SK-N-SH (cell line): ENCODE data around the gene GPR179. TPM values are rescaled to one million over a fixed set of nuclear protein-coding genes. Genes with fewer than 3 reads are reported as not detected.

Experiments
- CTCF ChIA-PET: fragments of 300-600, 350-600 bp; formaldehyde crosslinking; extraction: SDS; loops from one replicate; lab custom pipeline; 2021; lab: Yijun Ruan, JAX
- POLR2A ChIA-PET: fragments of 350-600 bp; sonication (Branson Sonifier 250); formaldehyde crosslinking; extraction: SDS; loops from one replicate; lab custom pipeline; 2020; ENCODE audit warnings: antibody characterized with exemption, inconsistent platforms; lab: Yijun Ruan, JAX
- DNase-seq: peaks from one replicate; pipeline ENCODE4 v3.0.0; 2012
- H2AFZ ChIP-seq: fragments of 200-600 bp; sonication (generic); 2 replicates; pipeline ENCODE4 v1.8.1; 2016; ENCODE audit warnings: antibody characterized with exemption, mild to moderate bottlenecking, low read depth
- H3F3A ChIP-seq: fragments of 200-600 bp; sonication (generic); replicated peaks from 2 replicates; pipeline ENCODE3; 2016; ENCODE audit warnings: antibody characterized with exemption, mild to moderate bottlenecking; ENCODE audit not compliant: insufficient read depth
- H3K27ac ChIP-seq, 2 experiments: fragments of 200-500 bp in 1 of 2; fragments of 200-600 bp in 1 of 2; sonication (Bioruptor generic) in 1 of 2; sonication (generic), shearing (Covaris generic) in 1 of 2; 2 replicates each; pipeline versions ENCODE4 v1.5.1 to v1.6.1; 2014 to 2016; ENCODE audit warnings: low read depth in 2 of 2, inconsistent platforms in 1 of 2, low read length in 1 of 2, mild to moderate bottlenecking in 1 of 2, mixed read lengths in 1 of 2
- H3K27me3 ChIP-seq: fragments of 200-600 bp; sonication (generic), shearing (Covaris generic); 2 replicates; pipeline ENCODE4 v1.6.1; 2016; ENCODE audit warnings: mixed run types; ENCODE audit not compliant: insufficient read depth
- H3K36me3 ChIP-seq, 2 experiments: fragments of 200-500 bp in 1 of 2; fragments of 200-600 bp in 1 of 2; sonication (Bioruptor generic) in 1 of 2; sonication (generic) in 1 of 2; replicated peaks in 1 of 2; 2 replicates each; pipeline versions ENCODE3 to v1.5.1; 2014 to 2016; ENCODE audit warnings: low read length in 1 of 2, mild to moderate bottlenecking in 1 of 2; ENCODE audit not compliant: insufficient read depth in 2 of 2, control insufficient read depth in 1 of 2
- H3K4me1 ChIP-seq, 2 experiments: fragments of 200-500 bp in 1 of 2; fragments of 200-600 bp in 1 of 2; sonication (Bioruptor generic) in 1 of 2; sonication (generic), shearing (Covaris generic) in 1 of 2; 2 replicates each; pipeline versions ENCODE4 v1.5.1 to v1.6.1; 2014 to 2016; ENCODE audit warnings: low read depth in 1 of 2, low read length in 1 of 2, mixed run types in 1 of 2; ENCODE audit not compliant: insufficient read depth in 2 of 2, control insufficient read depth in 1 of 2
- H3K4me2 ChIP-seq: fragments of 200-600 bp; sonication (generic), shearing (Covaris generic); 2 replicates; pipeline ENCODE4 v1.6.1; 2017; ENCODE audit warnings: mixed run types
- H3K4me3 ChIP-seq, 2 experiments: fragments of 200-500 bp in 1 of 2; fragments of 200-600 bp in 1 of 2; sonication (Bioruptor generic) in 1 of 2; sonication (generic), shearing (Covaris generic) in 1 of 2; 2 replicates each; pipeline versions ENCODE4 v1.5.1 to v1.8.1; 2014 to 2016; ENCODE audit warnings: low read depth in 2 of 2, inconsistent platforms in 1 of 2, low read length in 1 of 2, mild to moderate bottlenecking in 1 of 2, mixed read lengths in 1 of 2, moderate library complexity in 1 of 2
- H3K79me2 ChIP-seq: fragments of 200-600 bp; sonication (generic); 2 replicates; pipeline ENCODE4 v1.8.1; 2017; ENCODE audit warnings: mild to moderate bottlenecking; ENCODE audit not compliant: insufficient read depth
- H3K9ac ChIP-seq: fragments of 200-600 bp; sonication (generic); 2 replicates; pipeline ENCODE4 v1.6.1; 2017; ENCODE audit warnings: mixed run types
- H3K9me2 ChIP-seq: fragments of 200-600 bp; sonication (generic); 2 replicates; pipeline ENCODE4 v1.6.1; 2017; ENCODE audit warnings: mixed run types
- H3K9me3 ChIP-seq: fragments of 200-600 bp; sonication (generic); 2 replicates; pipeline ENCODE4 v1.6.1; 2017; ENCODE audit warnings: mixed run types, mild to moderate bottlenecking, moderate library complexity
- H4K20me1 ChIP-seq: fragments of 200-600 bp; sonication (generic); 2 replicates; pipeline ENCODE4 v1.6.1; 2017; ENCODE audit warnings: mild to moderate bottlenecking, mixed run types; ENCODE audit not compliant: insufficient read depth
- ELF1 ChIP-seq: IDR thresholded peaks from 2 replicates; pipeline ENCODE4 v1.4.0; 2012
- FOSL2 ChIP-seq: IDR thresholded peaks from 2 replicates; pipeline ENCODE4 v1.4.0; 2012; ENCODE audit warnings: low read depth, mild to moderate bottlenecking, moderate library complexity, borderline replicate concordance
- GABPA ChIP-seq: IDR thresholded peaks from 2 replicates; pipeline ENCODE4 v1.4.0; 2012; ENCODE audit warnings: low read depth, mild to moderate bottlenecking
- GATA2 ChIP-seq: sonication (generic); formaldehyde crosslinking; IDR thresholded peaks from 2 replicates; pipeline ENCODE4 v1.5.0; 2020; ENCODE audit warnings: mild to moderate bottlenecking, missing genetic modification reagents
- IRF3 ChIP-seq: fragments of 150-350 bp; IDR thresholded peaks from 2 replicates; pipeline ENCODE4 v1.6.1; 2016; ENCODE audit warnings: mild to moderate bottlenecking, low read depth, low read length
- MEF2A ChIP-seq: IDR thresholded peaks from 2 replicates; pipeline ENCODE4 v1.4.0; 2012; ENCODE audit warnings: low read depth, borderline replicate concordance
- NRF1 ChIP-seq: IDR thresholded peaks from 2 replicates; pipeline ENCODE4 v1.6.1; 2012; ENCODE audit warnings: low read depth, mild to moderate bottlenecking, low read length
- POLR2AphosphoS5 ChIP-seq: IDR thresholded peaks from 2 replicates; pipeline ENCODE4 v1.6.1; 2012; ENCODE audit warnings: low read depth, low read length
- SIN3A ChIP-seq: IDR thresholded peaks from 2 replicates; pipeline ENCODE4 v1.6.1; 2012; ENCODE audit warnings: low read depth, mild to moderate bottlenecking, low read length, moderate library complexity, borderline replicate concordance
- TCF12 ChIP-seq: IDR thresholded peaks from 2 replicates; pipeline ENCODE4 v1.4.0; 2012
- USF1 ChIP-seq: IDR thresholded peaks from 2 replicates; pipeline ENCODE4 v1.4.0; 2012; ENCODE audit warnings: low read depth, borderline replicate concordance
- YY1 ChIP-seq: IDR thresholded peaks from 2 replicates; pipeline ENCODE4 v1.4.0; 2012; ENCODE audit warnings: low read depth, mild to moderate bottlenecking
- WGBS: methylation state at CpG from one replicate; pipeline ENCODE4 v1.1.6; 2017; ENCODE audit warnings: low lambda C conversion rate; 5-methylcytosine and 5-hydroxymethylcytosine counted together
- polyA plus RNA-seq, 3 experiments: library from polyadenylated mRNA; depleted of rRNA; stranded (reverse); fragments of >200 nt; gene quantifications; 2 replicates each; pipeline ENCODE4 v1.2.3, GENCODE V29; 2012

Gene GPR179
- polyA plus RNA-seq, 1 of the 3 experiments (the other 2 are of a cell fraction): 0.02 TPM

GRCh38 chr17:38338053-38338452 is 5.7 kb downstream of the GPR179 start:
- CTCF ChIA-PET: interaction anchor here (0.6 to 24.7 kb wide), 5 partner anchors 8 to 357 kb away, joined by 3 to 303 read pairs (median 6); partner anchors contain the start of genes GPR179 and SOCS7
- Histone ChIP-seq H3K27me3 (no peaks in the 10 kb centered on the region), H4K20me1 (no peaks in the 10 kb centered on the region), H3K9me3 (no peaks in the 10 kb centered on the region), H2AFZ (no peak overlapping the region), H3K9ac (no peak overlapping the region), H3F3A (no peaks in the 10 kb centered on the region)
- POLR2A ChIA-PET: no interaction called here
- TF ChIP-seq USF1 (no peak), POLR2AphosphoS5 (no peak), FOSL2 (no peak)
- TF ChIP-seq, all 33 proteins: peak for 0
- WGBS: 74% methylated on average over 5 of the region's 5 CpGs
- no peak for DNase-seq
- H3K79me2 ChIP-seq: no peaks in the 10 kb centered on the region
- H3K36me3 ChIP-seq: no peaks in the 10 kb centered on the region
- no peak overlapping the region for H3K4me2 ChIP-seq
- H3K9me2 ChIP-seq: no peaks in the 10 kb centered on the region
- H3K4me3 ChIP-seq: no peak overlapping the region
- peaks cover 0 to 11% of the 10 kb centered on the region in 2 experiments; a peak in 1 of 4 replicates for H3K4me1 ChIP-seq
- no peak overlapping the region for H3K27ac ChIP-seq

GRCh38 chr17:38336838-38337237 is 6.9 kb downstream of the GPR179 start:
- no peak overlapping the region for H3K4me3 ChIP-seq
- no peaks in the 10 kb centered on the region for H3K79me2 ChIP-seq
- H3K9me2 ChIP-seq: no peaks in the 10 kb centered on the region
- H2AFZ ChIP-seq: no peak overlapping the region
- TF ChIP-seq TCF12: no peak
- TF ChIP-seq GATA2: no peak
- TF ChIP-seq POLR2AphosphoS5: no peak
- no peak for TF ChIP-seq SIN3A
- TF ChIP-seq GABPA: no peak
- no peak for TF ChIP-seq NRF1
- no peak for TF ChIP-seq MEF2A
- no peak for TF ChIP-seq ELF1
- no peak for TF ChIP-seq YY1
- no peak for TF ChIP-seq IRF3
- TF ChIP-seq, all 33 proteins: peak for 0
- no peak for DNase-seq
- peaks cover 0 to 8% of the 10 kb centered on the region in 2 experiments; a peak in 1 of 4 replicates for H3K4me1 ChIP-seq
- no peak overlapping the region for H3K27ac ChIP-seq
- H4K20me1 ChIP-seq: no peaks in the 10 kb centered on the region
- ChIA-PET POLR2A (no interaction called here), CTCF (interaction anchor here (2.4 to 24.7 kb wide), 3 partner anchors 6 to 78 kb away, joined by 6 to 303 read pairs (median 303); partner anchors contain the start of genes GPR179 and SOCS7)
- WGBS: 77% methylated on average over 2 of the region's 11 CpGs
- H3K36me3 ChIP-seq: no peaks in the 10 kb centered on the region
- no peaks in the 10 kb centered on the region for H3K27me3 ChIP-seq
- no peak overlapping the region for H3K4me2 ChIP-seq
- no peaks in the 10 kb centered on the region for H3F3A ChIP-seq
- H3K9ac ChIP-seq: no peak overlapping the region
- H3K9me3 ChIP-seq: no peaks in the 10 kb centered on the region
